Measurements from ENCODE around the gene RSAD1. TPM values are rescaled to one million over a fixed set of nuclear protein-coding genes. Genes with fewer than 3 reads are reported as not detected.
A peak's percentile ranks its signal among the peaks of the same experiment; 100 is the strongest.
"Not testable (repeated sequence)": the region's sequence is repeated elsewhere in the genome, so short reads cannot be mapped to it uniquely, and the experiment has no call there.

The RSAD1 gene
- total and polyA plus RNA-seq, 2 donors, result 17.0 to 29.2 TPM

- no peak for DNase-seq (ENCODE audit: extremely low spot score)
Observed at GRCh38 chr17:50472286-50472685, 6.4 kb upstream of the RSAD1 start.

GRCh38 chr17:50472761-50473161 is 5.9 kb upstream of the RSAD1 start:
- DNase-seq (ENCODE audit: extremely low spot score); H3K36me3 ChIP-seq (ENCODE audit: insufficient read depth); H3K27ac ChIP-seq (ENCODE audit: low read depth); H3K4me1 ChIP-seq (ENCODE audit: insufficient read depth); H3K4me3 ChIP-seq (ENCODE audit: low read depth, low read length): not testable (repeated sequence)
- 90% methylated on average over 13 of the region's 13 CpGs for WGBS

More at GRCh38 chr17:50472286-50472685, 6.4 kb upstream of the RSAD1 start:
- Histone ChIP-seq H3K36me3 (ENCODE audit: insufficient read depth) (no peaks in the 10 kb centered on the region), H3K4me1 (ENCODE audit: insufficient read depth) (no peaks in the 10 kb centered on the region), H3K27ac (ENCODE audit: low read depth) (no peak overlapping the region), H3K4me3 (ENCODE audit: low read depth, low read length) (no peak overlapping the region)
- WGBS, result 96% methylated on average over 10 of the region's 10 CpGs

- 90% methylated on average over 11 of the region's 11 CpGs for WGBS
- no peaks in the 10 kb centered on the region for H3K36me3 ChIP-seq (ENCODE audit: insufficient read depth)
- no peak overlapping the region for H3K4me3 ChIP-seq (ENCODE audit: low read depth, low read length)
- no peak for DNase-seq (ENCODE audit: extremely low spot score)
- H3K4me1 ChIP-seq (ENCODE audit: insufficient read depth), result no peaks in the 10 kb centered on the region
- H3K27ac ChIP-seq (ENCODE audit: low read depth), result no peak overlapping the region
Observed at GRCh38 chr17:50473901-50474300, 4.8 kb upstream of the RSAD1 start.

GRCh38 chr17:50474523-50474922 is 4.1 kb upstream of the RSAD1 start:
- Histone ChIP-seq H3K4me1 (ENCODE audit: insufficient read depth) (no peaks in the 10 kb centered on the region), H3K4me3 (ENCODE audit: low read depth, low read length) (no peak overlapping the region), H3K36me3 (ENCODE audit: insufficient read depth) (no peaks in the 10 kb centered on the region), H3K27ac (ENCODE audit: low read depth) (no peak overlapping the region)
- no peak for DNase-seq (ENCODE audit: extremely low spot score)
- 79% methylated on average over 6 of the region's 6 CpGs for WGBS

GRCh38 chr17:50475362-50475761 is 3.3 kb upstream of the RSAD1 start:
- Histone ChIP-seq H3K4me1 (ENCODE audit: insufficient read depth) (no peaks in the 10 kb centered on the region), H3K4me3 (ENCODE audit: low read depth, low read length) (no peak overlapping the region), H3K36me3 (ENCODE audit: insufficient read depth) (no peaks in the 10 kb centered on the region), H3K27ac (ENCODE audit: low read depth) (no peak overlapping the region)
- no peak for DNase-seq (ENCODE audit: extremely low spot score)
- WGBS, result 86% methylated on average over 4 of the region's 4 CpGs

- not testable (repeated sequence) for H3K4me3 ChIP-seq (ENCODE audit: low read depth, low read length); H3K4me1 ChIP-seq (ENCODE audit: insufficient read depth); DNase-seq (ENCODE audit: extremely low spot score); H3K36me3 ChIP-seq (ENCODE audit: insufficient read depth); H3K27ac ChIP-seq (ENCODE audit: low read depth)
- 28% methylated on average over 32 of the region's 33 CpGs for WGBS
Observed at GRCh38 chr17:50475775-50476544, 2.7 kb upstream of the RSAD1 start.

- 76% methylated on average over 18 of the region's 18 CpGs for WGBS
- no peak for DNase-seq (ENCODE audit: extremely low spot score)
Observed at GRCh38 chr17:50476545-50477315, 1.9 kb upstream of the RSAD1 start.

GRCh38 chr17:50477976-50478375 is 684 bp upstream of the RSAD1 start:
- no peaks in the 10 kb centered on the region for H3K4me1 ChIP-seq (ENCODE audit: insufficient read depth)
- no peak overlapping the region for H3K27ac ChIP-seq (ENCODE audit: low read depth)
- WGBS, result 77% methylated on average over 7 of the region's 7 CpGs
- H3K36me3 ChIP-seq (ENCODE audit: insufficient read depth), result no peaks in the 10 kb centered on the region
- no peak overlapping the region for H3K4me3 ChIP-seq (ENCODE audit: low read depth, low read length)
- DNase-seq (ENCODE audit: extremely low spot score), result no peak

More at GRCh38 chr17:50476545-50477315, 1.9 kb upstream of the RSAD1 start:
- Histone ChIP-seq H3K36me3 (ENCODE audit: insufficient read depth) (no peaks in the 10 kb centered on the region), H3K4me3 (ENCODE audit: low read depth, low read length) (no peak overlapping the region), H3K27ac (ENCODE audit: low read depth) (no peak overlapping the region), H3K4me1 (ENCODE audit: insufficient read depth) (no peaks in the 10 kb centered on the region)

GRCh38 chr17:50479522-50480141 is 972 bp downstream of the RSAD1 start:
- no peak overlapping the region for H3K27ac ChIP-seq (ENCODE audit: low read depth)
- 16% methylated on average over 19 of the region's 19 CpGs for WGBS
- DNase-seq (ENCODE audit: extremely low spot score), result no peak
- H3K4me1 ChIP-seq (ENCODE audit: insufficient read depth), result no peaks in the 10 kb centered on the region
- peak overlapping the region; percentile 57 for H3K4me3 ChIP-seq (ENCODE audit: low read depth, low read length)
- H3K36me3 ChIP-seq (ENCODE audit: insufficient read depth), result peaks cover 3% of the 10 kb centered on the region

GRCh38 chr17:50480142-50480764 is 1.6 kb downstream of the RSAD1 start:
- H3K27ac ChIP-seq (ENCODE audit: low read depth), result no peak overlapping the region
- H3K36me3 ChIP-seq (ENCODE audit: insufficient read depth), result peaks cover 4% of the 10 kb centered on the region
- DNase-seq (ENCODE audit: extremely low spot score), result no peak
- 87% methylated on average over 7 of the region's 7 CpGs for WGBS
- no peak overlapping the region for H3K4me3 ChIP-seq (ENCODE audit: low read depth, low read length)
- H3K4me1 ChIP-seq (ENCODE audit: insufficient read depth), result no peaks in the 10 kb centered on the region

- no peaks in the 10 kb centered on the region for H3K4me1 ChIP-seq (ENCODE audit: insufficient read depth)
- no peak for DNase-seq (ENCODE audit: extremely low spot score)
- peaks cover 5% of the 10 kb centered on the region for H3K36me3 ChIP-seq (ENCODE audit: insufficient read depth)
- H3K4me3 ChIP-seq (ENCODE audit: low read depth, low read length), result no peak overlapping the region
- WGBS, result 88% methylated on average over 2 of the region's 2 CpGs
- H3K27ac ChIP-seq (ENCODE audit: low read depth), result no peak overlapping the region
Observed at GRCh38 chr17:50480854-50481490, 2.3 kb downstream of the RSAD1 start.

- Histone ChIP-seq H3K4me1 (ENCODE audit: insufficient read depth) (no peaks in the 10 kb centered on the region), H3K4me3 (ENCODE audit: low read depth, low read length) (no peak overlapping the region), H3K27ac (ENCODE audit: low read depth) (no peak overlapping the region), H3K36me3 (ENCODE audit: insufficient read depth) (peaks cover 5% of the 10 kb centered on the region)
- DNase-seq (ENCODE audit: extremely low spot score), result no peak
- WGBS, result 90% methylated on average over 4 of the region's 4 CpGs
Observed at GRCh38 chr17:50481648-50482047, 3.0 kb downstream of the RSAD1 start.

GRCh38 chr17:50482110-50482509 is 3.5 kb downstream of the RSAD1 start:
- H3K36me3 ChIP-seq (ENCODE audit: insufficient read depth), result peaks cover 5% of the 10 kb centered on the region
- no peak overlapping the region for H3K4me3 ChIP-seq (ENCODE audit: low read depth, low read length)
- H3K27ac ChIP-seq (ENCODE audit: low read depth), result no peak overlapping the region
- H3K4me1 ChIP-seq (ENCODE audit: insufficient read depth), result no peaks in the 10 kb centered on the region
- WGBS, result 90% methylated on average over 23 of the region's 23 CpGs
- DNase-seq (ENCODE audit: extremely low spot score), result no peak

Data from urinary bladder (tissue), 4 donors.